Stimulated activated CD4-positive, alpha-beta T cell treated with anti-CD3 and anti-CD28 coated beads, Interleukin-4, amount 100 ng/mL, for 1 hour (primary cell): ENCODE measurements around the gene KCTD13.
"Not testable (repeated sequence)": the region's sequence is repeated elsewhere in the genome, so short reads cannot be mapped to it uniquely, and the experiment has no call there.

ENCODE experiments used
- DNase-seq: peaks from one replicate; pipeline ENCODE4 v3.0.0-alpha.2; 2020

Gene KCTD13

GRCh38 chr16:29943846-29944799 lies 18.1 kb upstream of the KCTD13 start:
- DNase-seq, result no peak

- no peak for DNase-seq
Measured at GRCh38 chr16:29940656-29941055, 14.6 kb upstream of the KCTD13 start.

GRCh38 chr16:29931750-29932149 lies 5.7 kb upstream of the KCTD13 start:
- DNase-seq, result not testable (repeated sequence)

- no peak for DNase-seq
Measured at GRCh38 chr16:29927070-29927905, 1.3 kb upstream of the KCTD13 start.

GRCh38 chr16:29926711-29927052 lies 656 bp upstream of the KCTD13 start:
- no peak for DNase-seq

GRCh38 chr16:29925105-29925756 lies 795 bp downstream of the KCTD13 start:
- no peak for DNase-seq

GRCh38 chr16:29922986-29923501 lies 3.0 kb downstream of the KCTD13 start:
- no peak for DNase-seq

GRCh38 chr16:29922326-29922725 lies 3.7 kb downstream of the KCTD13 start:
- no peak for DNase-seq

GRCh38 chr16:29921034-29921385 lies 5.0 kb downstream of the KCTD13 start:
- DNase-seq, result no peak

- no peak for DNase-seq
Measured at GRCh38 chr16:29920288-29921033, 5.6 kb downstream of the KCTD13 start.

- DNase-seq, result no peak
Measured at GRCh38 chr16:29916979-29917378, 9.0 kb downstream of the KCTD13 start.

- DNase-seq, result no peak
Measured at GRCh38 chr16:29915590-29916247, 10.3 kb downstream of the KCTD13 start.

GRCh38 chr16:29913514-29913913 lies 12.5 kb downstream of the KCTD13 start:
- no peak for DNase-seq

GRCh38 chr16:29912087-29912486 lies 13.9 kb downstream of the KCTD13 start:
- DNase-seq, result no peak

- no peak for DNase-seq
Measured at GRCh38 chr16:29911676-29912010, 14.4 kb downstream of the KCTD13 start.

- DNase-seq, result no peak
Measured at GRCh38 chr16:29910819-29911675, 15.0 kb downstream of the KCTD13 start.

- not testable (repeated sequence) for DNase-seq
Measured at GRCh38 chr16:29909851-29910250, 16.2 kb downstream of the KCTD13 start.

GRCh38 chr16:29909391-29909790 lies 16.6 kb downstream of the KCTD13 start:
- DNase-seq, result no peak

GRCh38 chr16:29908719-29909220 lies 17.3 kb downstream of the KCTD13 start:
- DNase-seq, result no peak

GRCh38 chr16:29907973-29908372 lies 18.1 kb downstream of the KCTD13 start:
- no peak for DNase-seq
